Transverse colon (tissue), 4 donors: ENCODE measurements around the gene ZNF142.

Experiments used
- EP300 ChIP-seq: sonication (generic); formaldehyde crosslinking; IDR thresholded peaks from one replicate; pipeline ENCODE4 v1.6.1; 2017; ENCODE audit warnings: antibody characterized with exemption, low read depth
- POLR2A ChIP-seq: fragments of 450-650 bp; IDR thresholded peaks from one replicate; pipeline ENCODE4 v1.6.1; 2016; ENCODE audit warnings: antibody characterized with exemption, mild to moderate bottlenecking, moderate library complexity
- POLR2AphosphoS5 ChIP-seq, 3 donors: sonication (generic); formaldehyde crosslinking; IDR thresholded peaks; one replicate each; pipeline ENCODE4 v1.6.1; 2016; ENCODE audit warnings: antibody characterized with exemption in 3 of 3
- TF ChIP-seq, protein P1 (sequence below), 5 experiments: fragments of 200-600 bp in 3 of 5; fragments of 450-650 bp in 2 of 5; sonication (generic) in 3 of 5; IDR thresholded peaks; 1 replicate in 2 of 5; 2 replicates in 3 of 5; pipeline ENCODE4 v1.5.1; 2016 to 2017; ENCODE audit warnings: antibody characterized with exemption in 5 of 5, inconsistent platforms in 3 of 5, mild to moderate bottlenecking in 2 of 5, moderate library complexity in 1 of 5

GRCh38 chr2:218680061-218680460 lies 20.6 kb upstream of the ZNF142 start:
- TF ChIP-seq, protein P1, sequence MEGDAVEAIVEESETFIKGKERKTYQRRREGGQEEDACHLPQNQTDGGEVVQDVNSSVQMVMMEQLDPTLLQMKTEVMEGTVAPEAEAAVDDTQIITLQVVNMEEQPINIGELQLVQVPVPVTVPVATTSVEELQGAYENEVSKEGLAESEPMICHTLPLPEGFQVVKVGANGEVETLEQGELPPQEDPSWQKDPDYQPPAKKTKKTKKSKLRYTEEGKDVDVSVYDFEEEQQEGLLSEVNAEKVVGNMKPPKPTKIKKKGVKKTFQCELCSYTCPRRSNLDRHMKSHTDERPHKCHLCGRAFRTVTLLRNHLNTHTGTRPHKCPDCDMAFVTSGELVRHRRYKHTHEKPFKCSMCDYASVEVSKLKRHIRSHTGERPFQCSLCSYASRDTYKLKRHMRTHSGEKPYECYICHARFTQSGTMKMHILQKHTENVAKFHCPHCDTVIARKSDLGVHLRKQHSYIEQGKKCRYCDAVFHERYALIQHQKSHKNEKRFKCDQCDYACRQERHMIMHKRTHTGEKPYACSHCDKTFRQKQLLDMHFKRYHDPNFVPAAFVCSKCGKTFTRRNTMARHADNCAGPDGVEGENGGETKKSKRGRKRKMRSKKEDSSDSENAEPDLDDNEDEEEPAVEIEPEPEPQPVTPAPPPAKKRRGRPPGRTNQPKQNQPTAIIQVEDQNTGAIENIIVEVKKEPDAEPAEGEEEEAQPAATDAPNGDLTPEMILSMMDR (IDR thresholded peaks at IDR 0.05), result no peak
- TF ChIP-seq POLR2A (no peak), POLR2AphosphoS5 (IDR thresholded peaks at IDR 0.05) (no peak), EP300 (no peak)
